Uterus (tissue), 2 donors: ENCODE data around the gene SLC4A2.

ENCODE experiments used
- CTCF ChIP-seq, 4 experiments: fragments of 200-600 bp in 2 of 4; fragments of 450-650 bp in 2 of 4; sonication (generic) in 2 of 4; IDR thresholded peaks; one replicate each; pipeline ENCODE4 v1.5.1; 2016 to 2019; ENCODE audit warnings: antibody characterized with exemption in 4 of 4, mild to moderate bottlenecking in 2 of 4, moderate library complexity in 1 of 4
- POLR2A ChIP-seq, 2 donors: fragments of 450-650 bp; IDR thresholded peaks; one replicate each; pipeline ENCODE4 v1.6.1; 2016; ENCODE audit warnings: antibody characterized with exemption in 2 of 2, mild to moderate bottlenecking in 1 of 2, moderate library complexity in 1 of 2

DNA sequence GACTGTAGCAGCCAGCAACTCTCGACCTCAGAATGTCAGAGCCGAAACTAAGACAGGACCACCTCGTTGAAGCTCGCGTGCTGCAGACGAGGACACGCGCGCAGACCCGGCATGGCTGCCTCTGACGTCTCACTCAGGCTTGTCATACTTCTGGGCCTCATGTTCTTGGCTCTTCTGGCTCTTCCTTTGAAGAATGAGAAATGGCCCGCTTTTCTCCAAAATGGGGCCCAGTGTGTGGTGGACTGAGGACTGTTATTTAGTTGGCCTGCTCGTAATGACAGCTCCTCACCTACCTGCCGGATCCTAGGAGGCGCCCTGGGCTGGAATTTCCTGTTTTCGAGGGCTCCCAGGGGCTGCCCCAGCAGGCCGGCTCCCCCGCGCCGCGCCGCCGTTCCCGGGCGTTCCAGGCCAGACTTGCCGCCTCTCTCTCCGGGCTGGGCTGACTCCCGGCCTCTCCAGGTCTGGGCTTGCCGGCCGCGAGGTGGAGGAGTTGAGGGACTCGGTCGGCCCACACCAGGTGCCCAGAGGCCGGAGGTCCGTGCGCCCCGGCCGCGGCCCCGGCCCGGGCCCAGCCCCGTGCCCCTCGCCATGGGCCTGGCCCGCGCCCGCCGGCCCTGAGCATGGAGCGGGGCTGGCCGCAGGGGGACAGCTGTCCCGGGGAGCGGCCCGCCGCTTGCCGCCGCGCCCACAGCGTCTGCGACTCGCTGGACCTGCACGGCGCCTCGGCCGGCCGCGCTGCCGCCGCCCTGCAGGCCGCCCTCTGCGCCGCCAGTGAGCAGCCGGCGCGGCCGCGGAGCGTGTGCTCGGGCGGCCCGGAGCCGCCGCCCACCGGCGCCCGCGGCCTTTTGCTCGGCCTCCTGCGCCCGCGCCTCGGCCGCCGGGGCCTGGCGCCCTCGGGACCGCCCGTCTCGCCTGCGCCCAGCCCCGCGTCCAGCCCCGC, 55.0 kb downstream of the SLC4A2 start:
- no peak for TF ChIP-seq CTCF (IDR thresholded peaks at IDR 0.05)
- no peak for TF ChIP-seq POLR2A (IDR thresholded peaks at IDR 0.05)
